ENCODE data around the gene SHMT1. TPM values are rescaled to one million over a fixed set of nuclear protein-coding genes. Genes with fewer than 3 reads are reported as not detected.

The SHMT1 gene
- total and polyA plus RNA-seq, 2 of the 4 experiments (the other 2 are of a cell fraction): 7.5 to 8.1 TPM

GRCh38 chr17:18326039-18326438 lies 37.3 kb downstream of the SHMT1 start:
- no TSS peak for BruUV-seq (replicated peaks)
- no peak overlapping the region for H3K9ac ChIP-seq (ENCODE audit: low read depth, low read length)
- H4K8ac ChIP-seq (ENCODE audit: low read depth in 2 of 2, low read length in 2 of 2): no peak overlapping the region
- H3K27ac ChIP-seq (ENCODE audit: insufficient read depth, low read length): no peak overlapping the region
- H4K5ac ChIP-seq (ENCODE audit: low read depth, low read length): no peak overlapping the region
- H2AFZ ChIP-seq (replicated peaks; ENCODE audit: low read length, poor library complexity): no peak overlapping the region
- ChIA-PET POLR2A (ENCODE audit: unreplicated experiment) (no interaction called here), CTCF (no interaction called here)
- H2BK15ac ChIP-seq (ENCODE audit: low read depth, low read length): no peak overlapping the region
- no peak overlapping the region for H3K4me2 ChIP-seq (ENCODE audit: low read depth, low read length)
- H2BK120ac ChIP-seq (ENCODE audit: low read depth, low read length): no peak overlapping the region
- no peak overlapping the region for H3K56ac ChIP-seq (ENCODE audit: extremely low read depth, insufficient read depth, low read length)
- no CpG with 5 or more reads among the region's 2 CpGs for WGBS, 2 experiments (ENCODE audit: extremely low coverage in 2 of 2, insufficient read length in 1 of 2)
- no peaks in the 10 kb centered on the region for H3K4me1 ChIP-seq (ENCODE audit: control insufficient read depth, insufficient read depth, low read length)
- H2AK9ac ChIP-seq (replicated peaks; ENCODE audit: low read depth, low read length, poor library complexity): no peak overlapping the region
- no peaks in the 10 kb centered on the region for H3K27me3 ChIP-seq (ENCODE audit: control insufficient read depth, insufficient read depth, low read length)
- no peak overlapping the region for H3K23ac ChIP-seq (ENCODE audit: low read depth, low read length)
- peaks cover 18 to 33% of the 10 kb centered on the region in 2 experiments for H3K79me1 ChIP-seq (ENCODE audit: low read depth in 1 of 2, low read length in 2 of 2)
- ATAC-seq (ENCODE audit: low read depth) (no peak), DNase-seq (no peak)
- intact Hi-C loops (cut with micrococcal nuclease): no loop called here
- peaks cover 41% of the 10 kb centered on the region for H3K36me3 ChIP-seq (ENCODE audit: control insufficient read depth, insufficient read depth, low read length)
- TF ChIP-seq POLR2A (IDR thresholded peaks at IDR 0.05; ENCODE audit: low read depth, low read length) (no peak), RAD21 (IDR thresholded peaks at IDR 0.05; ENCODE audit: low read length) (no peak), MAZ (IDR thresholded peaks at IDR 0.05; ENCODE audit: borderline replicate concordance, low read depth, low read length) (no peak), MAFK (IDR thresholded peaks at IDR 0.05; ENCODE audit: low read depth, low read length) (no peak), FOS (IDR thresholded peaks at IDR 0.05; ENCODE audit: low read depth, low read length) (no peak), ELK1 (IDR thresholded peaks at IDR 0.05; ENCODE audit: borderline replicate concordance, low read depth, low read length) (no peak)
- TF ChIP-seq, protein P1, sequence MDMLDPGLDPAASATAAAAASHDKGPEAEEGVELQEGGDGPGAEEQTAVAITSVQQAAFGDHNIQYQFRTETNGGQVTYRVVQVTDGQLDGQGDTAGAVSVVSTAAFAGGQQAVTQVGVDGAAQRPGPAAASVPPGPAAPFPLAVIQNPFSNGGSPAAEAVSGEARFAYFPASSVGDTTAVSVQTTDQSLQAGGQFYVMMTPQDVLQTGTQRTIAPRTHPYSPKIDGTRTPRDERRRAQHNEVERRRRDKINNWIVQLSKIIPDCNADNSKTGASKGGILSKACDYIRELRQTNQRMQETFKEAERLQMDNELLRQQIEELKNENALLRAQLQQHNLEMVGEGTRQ (IDR thresholded peaks at IDR 0.05; ENCODE audit: low read depth, low read length): no peak
- H3K9me3 ChIP-seq (ENCODE audit: control insufficient read depth, insufficient read depth, low read length): no peaks in the 10 kb centered on the region
- in situ Hi-C loops (cut with MboI; ENCODE audit: low sequenced_read_pairs): no loop called here
- no peak overlapping the region for H3K18ac ChIP-seq (ENCODE audit: low read depth, low read length)
- no peak overlapping the region for H2BK5ac ChIP-seq (ENCODE audit: low read depth, low read length, poor library complexity, severe bottlenecking)
- H4K91ac ChIP-seq (ENCODE audit: insufficient read depth, low read depth, low read length): no peak overlapping the region
- dilution Hi-C loops (cut with HindIII; ENCODE audit: low sequenced_read_pairs, unreplicated experiment): no loop called here
- no peaks in the 10 kb centered on the region; the same call in 1 of the 2 replicates for H3K9me1 ChIP-seq (ENCODE audit: insufficient read depth, low read length)
- H2BK20ac ChIP-seq (ENCODE audit: low read depth, low read length): no peak overlapping the region
- H3K4ac ChIP-seq (ENCODE audit: low read depth, low read length): no peak overlapping the region
- H3K4me3 ChIP-seq (ENCODE audit: insufficient read depth, low read depth, low read length): no peak overlapping the region
- H2AK5ac ChIP-seq (ENCODE audit: low read depth, low read length): no peak overlapping the region
- H4K20me1 ChIP-seq (ENCODE audit: insufficient read depth, low read length): peaks cover 21% of the 10 kb centered on the region
- H3K14ac ChIP-seq (replicated peaks; ENCODE audit: low read depth, low read length): no peak overlapping the region

Data from IMR-90 (cell line).